A549 treated with AZD9567 at 1 μM for 4 hours (cell line): ENCODE results near the gene PRSS35. TPM values are rescaled to one million over a fixed set of nuclear protein-coding genes. Genes with fewer than 3 reads are reported as not detected.

ENCODE experiments used
- total RNA-seq: library from RNA; stranded (reverse); fragments of 200-300 nt; extraction: Qiagen RNA extraction; gene quantifications from 5 replicates; pipeline ENCODE4 v1.2.3, GENCODE V29; 2022; ENCODE audit not compliant: insufficient read depth

The PRSS35 gene
- total RNA-seq: 0.07 to 0.13 TPM (median 0.08 TPM) in 4 of 5 replicates, not detected in the other

DNA sequence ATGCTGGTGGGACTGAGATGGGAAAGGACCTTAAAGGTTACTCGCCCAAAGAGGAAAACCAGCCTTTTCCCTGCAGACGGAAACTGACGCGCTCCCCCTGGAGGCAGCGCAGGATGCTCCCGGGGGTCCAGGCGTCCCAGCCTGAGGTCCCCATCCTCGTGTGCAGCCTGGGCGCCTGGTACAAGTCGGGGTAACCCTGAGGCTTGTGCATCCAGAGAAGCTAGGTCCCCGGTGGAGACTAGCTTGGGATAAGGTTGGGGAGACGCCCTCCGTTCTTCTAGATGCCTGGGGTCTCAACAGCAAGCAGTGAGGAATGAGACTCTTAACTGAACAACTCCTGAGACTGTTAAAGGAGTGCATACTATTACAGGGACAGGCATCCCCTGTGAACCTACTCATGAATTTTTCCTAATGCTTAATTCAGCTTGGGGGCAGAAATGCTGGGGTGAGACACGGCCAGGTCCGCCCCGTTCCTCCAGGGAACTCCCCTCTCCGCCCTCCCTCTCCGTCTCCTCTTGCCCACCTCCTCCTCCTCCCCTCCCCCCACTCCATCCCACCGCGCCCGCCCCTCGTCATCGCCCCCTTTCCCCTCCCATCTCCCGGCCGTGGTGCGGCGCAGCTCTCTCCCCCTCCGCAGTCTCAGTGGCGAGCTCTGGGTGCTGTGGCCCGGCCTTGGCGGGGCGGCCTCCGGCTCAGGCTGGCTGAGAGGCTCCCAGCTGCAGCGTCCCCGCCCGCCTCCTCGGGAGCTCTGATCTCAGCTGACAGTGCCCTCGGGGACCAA is at the start of gene PRSS35:
Gene PRSS35 (plus strand): TSS at position 634 of the 781 bp plus-strand sequence. CDS start 10,908 bp downstream, outside the sequence.

Other genes starting within 250 kb of the PRSS35 start
- 35.2 to 39.3 TPM (median 37.3 TPM) in 5 replicates for gene ME1, start 81.5 kb upstream of the PRSS35 start, total RNA-seq
- gene SNAP91, start 196.6 kb downstream of the PRSS35 start, total RNA-seq: 0.17 to 0.38 TPM (median 0.26 TPM) in 4 of 5 replicates, not detected in the other